K562 (cell line): ENCODE results near the gene ATP8A1. TPM values are rescaled to one million over a fixed set of nuclear protein-coding genes. Genes with fewer than 3 reads are reported as not detected.

ENCODE experiments used
- ATAC-seq: fragments of 200-7000 bp; cut with Tn5 transposase; 3 replicates; pipeline ENCODE4 v1.9.1; 2020; ENCODE audit warnings: moderate library complexity
- BruUV-seq: library from RNA; stranded (reverse); fragments of 400-500 nt; replicated peaks from 2 replicates; lab custom pipeline; 2021; lab: Mats Ljungman, UMichigan
- CTCF ChIA-PET: fragments of 300-600 bp; formaldehyde crosslinking; extraction: SDS; loops from one replicate; lab custom pipeline; 2021; ENCODE audit warnings: low intra/inter-chr PET ratio; lab: Yijun Ruan, JAX
- POLR2A ChIA-PET: fragments of 300-600, 350-650 bp; sonication (Branson Sonifier 250); formaldehyde crosslinking; extraction: SDS; loops from one replicate; lab custom pipeline; 2021; ENCODE audit warnings: antibody characterized with exemption, inconsistent platforms; lab: Yijun Ruan, JAX
- DNase-seq, 4 experiments: peaks; one replicate each; pipeline versions ENCODE4 v3.0.0 to v3.0.0-alpha.2; 2011 to 2018; ENCODE audit warnings: low spot score in 3 of 4, mixed read lengths in 3 of 4; ENCODE audit errors: extremely low read depth in 1 of 4
- FAIRE-seq: peaks from 2 replicates; lab custom pipeline; 2011; peaks lifted over from hg19 to GRCh38; lab: Jason Lieb, UNC
- H2AFZ ChIP-seq: 2 replicates; pipeline ENCODE4 v1.6.0; 2011; ENCODE audit warnings: low read depth, low read length, control low read depth, inconsistent platforms
- H3K27ac ChIP-seq: fragments of 200-600 bp; 3 replicates; pipeline ENCODE4 v1.8.0; 2011; ENCODE audit warnings: low read depth, mild to moderate bottlenecking, control low read depth, inconsistent platforms, low read length, moderate library complexity, mixed read lengths; ENCODE audit errors: extremely low read depth
- H3K27me3 ChIP-seq, 2 experiments: fragments of 300-600 bp in 1 of 2; 2 replicates in 1 of 2; 3 replicates in 1 of 2; pipeline versions ENCODE4 v1.6.0 to v1.8.0; 2011; ENCODE audit warnings: inconsistent platforms in 2 of 2, low read length in 2 of 2, mild to moderate bottlenecking in 1 of 2, mixed read lengths in 1 of 2, moderate library complexity in 1 of 2; ENCODE audit not compliant: control insufficient read depth in 2 of 2, insufficient read depth in 2 of 2
- H3K36me3 ChIP-seq: fragments of 300-600 bp; 3 replicates; pipeline ENCODE4 v1.8.0; 2011; ENCODE audit warnings: mild to moderate bottlenecking, low read length, inconsistent platforms; ENCODE audit not compliant: control insufficient read depth, insufficient read depth
- H3K4me1 ChIP-seq, 2 experiments: fragments of 200-600 bp in 1 of 2; replicated peaks in 1 of 2; 2 replicates in 1 of 2; 3 replicates in 1 of 2; pipeline versions ENCODE4 v1.5.1 to v1.8.0; 2011; ENCODE audit warnings: inconsistent platforms in 2 of 2, low read length in 2 of 2, mild to moderate bottlenecking in 1 of 2, mixed read lengths in 1 of 2, moderate library complexity in 1 of 2; ENCODE audit not compliant: control insufficient read depth in 2 of 2, insufficient read depth in 2 of 2
- H3K4me2 ChIP-seq: 2 replicates; pipeline ENCODE4 v1.6.1; 2011; ENCODE audit warnings: low read length, control low read depth, inconsistent platforms, mixed read lengths; ENCODE audit not compliant: insufficient read depth
- H3K4me3 ChIP-seq: fragments of 200-600 bp; sonication (generic), shearing (Covaris generic); 2 replicates; pipeline ENCODE4 v1.5.1; 2016; ENCODE audit warnings: control low read depth, inconsistent platforms
- H3K79me2 ChIP-seq: fragments of 200-600 bp; 3 replicates; pipeline ENCODE4 v1.8.0; 2011; ENCODE audit warnings: low read length, inconsistent platforms; ENCODE audit not compliant: control insufficient read depth, insufficient read depth
- H3K9ac ChIP-seq, 2 experiments: 2 replicates each; pipeline versions ENCODE4 v1.6.0 to v1.6.1; 2011; ENCODE audit warnings: low read depth in 2 of 2, low read length in 2 of 2, control low read depth in 1 of 2, inconsistent platforms in 1 of 2, mild to moderate bottlenecking in 1 of 2, mixed read lengths in 1 of 2; ENCODE audit not compliant: insufficient read depth in 1 of 2
- H3K9me1 ChIP-seq: one replicate; pipeline ENCODE4 v1.6.0; 2011; ENCODE audit warnings: inconsistent platforms, mild to moderate bottlenecking, low read length, moderate library complexity; ENCODE audit not compliant: control insufficient read depth, insufficient read depth
- H3K9me3 ChIP-seq: replicated peaks from 2 replicates; pipeline ENCODE4 v1.5.1; 2011; ENCODE audit warnings: low read depth, low read length, inconsistent platforms; ENCODE audit not compliant: control insufficient read depth, insufficient read depth
- H4K20me1 ChIP-seq: replicated peaks from 2 replicates; pipeline ENCODE4 v1.6.1; 2011; ENCODE audit warnings: low read length, inconsistent platforms, mixed read lengths; ENCODE audit not compliant: control insufficient read depth, insufficient read depth
- C11orf30 ChIP-seq: fragments of 450-650 bp; IDR thresholded peaks from 2 replicates; pipeline ENCODE4 v1.6.1; 2016; ENCODE audit warnings: low read depth, mild to moderate bottlenecking
- CHD1 ChIP-seq: fragments of 200-600 bp; sonication (generic); IDR thresholded peaks from one replicate; pipeline ENCODE4 v1.6.1; 2012; ENCODE audit warnings: mild to moderate bottlenecking, moderate library complexity, low read length, inconsistent platforms
- EWSR1 ChIP-seq: fragments of 450-650 bp; IDR thresholded peaks from 2 replicates; pipeline ENCODE4 v1.6.1; 2018; ENCODE audit warnings: borderline replicate concordance, mild to moderate bottlenecking, low read depth, moderate library complexity; ENCODE audit not compliant: partially characterized antibody
- HDAC8 ChIP-seq: fragments of 450-650 bp; IDR thresholded peaks from 2 replicates; pipeline ENCODE4 v1.6.1; 2016; ENCODE audit warnings: mild to moderate bottlenecking, missing genetic modification characterization, moderate library complexity, missing compliant biosample characterization
- MYNN ChIP-seq, 2 experiments: sonication (generic); formaldehyde crosslinking in 1 of 2; IDR thresholded peaks; 2 replicates each; pipeline versions ENCODE4 v1.5.0 to v1.6.1; 2016 to 2020; ENCODE audit warnings: antibody characterized with exemption in 1 of 2, missing genetic modification reagents in 1 of 2
- NCOA1 ChIP-seq: fragments of 450-650 bp; IDR thresholded peaks from 2 replicates; pipeline ENCODE4 v1.6.1; 2016; ENCODE audit warnings: low read depth
- OTX1 ChIP-seq: fragments of 450-650 bp; formaldehyde crosslinking; IDR thresholded peaks from 2 replicates; pipeline ENCODE4 v1.4.0; 2022; ENCODE audit warnings: mild to moderate bottlenecking
- SP2 ChIP-seq: IDR thresholded peaks from 2 replicates; pipeline ENCODE4 v1.6.1; 2011; ENCODE audit warnings: mild to moderate bottlenecking, low read depth, low read length, moderate library complexity; ENCODE audit not compliant: poor library complexity, severe bottlenecking; ENCODE audit errors: extremely low read depth
- THRB ChIP-seq: fragments of 450-650 bp; formaldehyde crosslinking; conservative IDR thresholded peaks from 2 replicates; pipeline ENCODE4 v1.4.0; 2022; ENCODE audit warnings: mild to moderate bottlenecking, missing genetic modification characterization
- WGBS: fragments of 100-300 bp; shearing (Covaris generic); methylation state at CpG from one replicate; pipeline ENCODE4 v1.1.6; 2016; ENCODE audit warnings: low coverage, mixed read lengths; ENCODE audit not compliant: insufficient coverage; ENCODE audit errors: missing lambda C conversion rate; 5-methylcytosine and 5-hydroxymethylcytosine counted together
- in situ Hi-C: fragments of 300-500 bp; cut with MboI; formaldehyde crosslinking; loops from 4 replicates; pipeline ENCODE4 v1.15.0; 2018; ENCODE audit warnings: inconsistent platforms, mixed read lengths
- intact Hi-C: fragments of 100-400 bp; cut with micrococcal nuclease; formaldehyde crosslinking; loops from 2 replicates; pipeline ENCODE4 v1.14.2; 2022
- polyA plus RNA-seq, 8 experiments: library from polyadenylated mRNA; depleted of rRNA in 4 of 8; stranded (reverse) in 5 of 8; unstranded in 3 of 8; fragments of >200 nt; fragmentation: Nextera tagmentation in 2 of 8; fragmentation: Illumina TruSeq in 1 of 8; extraction: Ambion mirVana in 2 of 8; extraction: Trizol in 1 of 8; gene quantifications; 2 replicates each; pipeline versions ENCODE4 v1.2.1 to v1.2.3, GENCODE V29; 2011 to 2014; ENCODE audit warnings: inconsistent platforms in 1 of 8, missing spikeins in 1 of 8
- total RNA-seq, 7 experiments: library from RNA; depleted of rRNA in 6 of 7; stranded (reverse); fragments of >200 nt in 6 of 7; fragmentation: Illumina TruSeq in 2 of 7; extraction: Trizol in 2 of 7; gene quantifications; 2 replicates each; pipeline versions ENCODE4 v1.2.1 to v1.2.3, GENCODE V29; 2011 to 2021; ENCODE audit warnings: low replicate concordance in 1 of 7
- TF ChIP-seq, protein P1 (sequence below): fragments of 250-450 bp; sonication (Bioruptor Pico); IDR thresholded peaks from 2 replicates; pipeline ENCODE4 v1.4.0; 2020; ENCODE audit warnings: mild to moderate bottlenecking, moderate library complexity

The ATP8A1 gene
- total and polyA plus RNA-seq, 9 of the 15 experiments (the other 6 are each of a cell fraction or from before 2014, with no cell fraction given), result 0.05 to 0.29 (median 0.07) TPM; not detected in 2

DNA sequence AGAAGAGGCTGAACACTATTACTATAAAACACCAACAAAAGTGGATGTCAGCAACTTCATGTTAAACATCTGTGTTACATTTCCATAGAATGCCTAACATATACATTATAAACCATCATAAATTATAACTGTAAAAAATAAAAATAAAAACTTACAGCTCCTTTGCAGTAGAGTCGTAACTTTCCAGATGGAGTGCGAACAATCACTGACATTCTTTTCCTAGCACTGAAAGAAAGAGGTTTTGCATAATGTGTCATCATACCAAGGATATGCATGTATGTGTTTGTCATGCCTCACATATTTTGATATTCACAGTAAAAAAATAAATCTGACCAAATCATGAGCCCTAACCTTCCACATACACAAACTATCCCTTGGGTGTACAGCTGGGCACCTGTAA, 113.1 kb downstream of the ATP8A1 start:
- Histone ChIP-seq H4K20me1 (no peaks in the 10 kb centered on the region), H3K36me3 (no peaks in the 10 kb centered on the region), H3K4me2 (no peak overlapping the region), H3K27me3 (no peaks in the 10 kb centered on the region), H3K9ac (no peak overlapping the region), H3K27ac (no peak overlapping the region), H2AFZ (no peak overlapping the region), H3K79me2 (no peaks in the 10 kb centered on the region), H3K9me1 (no peaks in the 10 kb centered on the region), H3K9me3 (no peaks in the 10 kb centered on the region), H3K4me3 (no peak overlapping the region), H3K4me1 (no peaks in the 10 kb centered on the region)
- TF ChIP-seq CHD1, result no peak
- BruUV-seq, result no TSS peak
- no peak for ATAC-seq
- ChIA-PET POLR2A (no interaction called here), CTCF (no interaction called here)
- in situ Hi-C loops, result no loop called here
- 6% methylated on average over 2 of the region's 2 CpGs for WGBS
- intact Hi-C loops, result no loop called here
- no peak for FAIRE-seq
- no peak for DNase-seq

GRCh38 chr4:42543126-42543525, 113.8 kb downstream of the ATP8A1 start:
- Histone ChIP-seq H3K9ac (no peak overlapping the region), H4K20me1 (no peaks in the 10 kb centered on the region), H3K9me3 (no peaks in the 10 kb centered on the region), H3K4me3 (no peak overlapping the region), H3K4me2 (no peak overlapping the region), H3K27ac (no peak overlapping the region), H3K27me3 (no peaks in the 10 kb centered on the region), H3K36me3 (no peaks in the 10 kb centered on the region), H3K4me1 (no peaks in the 10 kb centered on the region), H3K79me2 (no peaks in the 10 kb centered on the region), H2AFZ (no peak overlapping the region), H3K9me1 (no peaks in the 10 kb centered on the region)
- in situ Hi-C loops, result no loop called here
- ChIA-PET CTCF (no interaction called here), POLR2A (no interaction called here)
- no peak for FAIRE-seq
- no TSS peak for BruUV-seq
- intact Hi-C loops, result no loop called here
- ATAC-seq, result no peak
- WGBS, result 0% methylated on average over 1 of the region's 1 CpG
- DNase-seq, result no peak
- TF ChIP-seq OTX1 (CRISPR knock-in tag) (no peak), THRB (CRISPR knock-in tag) (no peak), SP2 (no peak), MYNN (IDR thresholded peaks at IDR 0.05) (no peak), MYNN (CRISPR knock-in tag; IDR thresholded peaks at IDR 0.05) (no peak), EWSR1 (no peak), NCOA1 (no peak), C11orf30 (peak; percentile 80), HDAC8 (tag) (no peak)
- TF ChIP-seq, protein P1, sequence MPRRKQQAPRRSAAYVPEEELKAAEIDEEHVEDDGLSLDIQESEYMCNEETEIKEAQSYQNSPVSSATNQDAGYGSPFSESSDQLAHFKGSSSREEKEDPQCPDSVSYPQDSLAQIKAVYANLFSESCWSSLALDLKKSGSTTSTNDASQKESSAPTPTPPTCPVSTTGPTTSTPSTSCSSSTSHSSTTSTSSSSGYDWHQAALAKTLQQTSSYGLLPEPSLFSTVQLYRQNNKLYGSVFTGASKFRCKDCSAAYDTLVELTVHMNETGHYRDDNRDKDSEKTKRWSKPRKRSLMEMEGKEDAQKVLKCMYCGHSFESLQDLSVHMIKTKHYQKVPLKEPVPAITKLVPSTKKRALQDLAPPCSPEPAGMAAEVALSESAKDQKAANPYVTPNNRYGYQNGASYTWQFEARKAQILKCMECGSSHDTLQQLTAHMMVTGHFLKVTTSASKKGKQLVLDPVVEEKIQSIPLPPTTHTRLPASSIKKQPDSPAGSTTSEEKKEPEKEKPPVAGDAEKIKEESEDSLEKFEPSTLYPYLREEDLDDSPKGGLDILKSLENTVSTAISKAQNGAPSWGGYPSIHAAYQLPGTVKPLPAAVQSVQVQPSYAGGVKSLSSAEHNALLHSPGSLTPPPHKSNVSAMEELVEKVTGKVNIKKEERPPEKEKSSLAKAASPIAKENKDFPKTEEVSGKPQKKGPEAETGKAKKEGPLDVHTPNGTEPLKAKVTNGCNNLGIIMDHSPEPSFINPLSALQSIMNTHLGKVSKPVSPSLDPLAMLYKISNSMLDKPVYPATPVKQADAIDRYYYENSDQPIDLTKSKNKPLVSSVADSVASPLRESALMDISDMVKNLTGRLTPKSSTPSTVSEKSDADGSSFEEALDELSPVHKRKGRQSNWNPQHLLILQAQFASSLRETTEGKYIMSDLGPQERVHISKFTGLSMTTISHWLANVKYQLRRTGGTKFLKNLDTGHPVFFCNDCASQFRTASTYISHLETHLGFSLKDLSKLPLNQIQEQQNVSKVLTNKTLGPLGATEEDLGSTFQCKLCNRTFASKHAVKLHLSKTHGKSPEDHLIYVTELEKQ (CRISPR knock-in tag), result no peak
